Right lobe of liver (tissue), 4 donors: ENCODE results near the gene FAM136A.

Experiments
- CTCF ChIP-seq, 4 donors: fragments of 200-600 bp in 3 of 4; fragments of 450-650 bp in 1 of 4; IDR thresholded peaks; one replicate each; pipeline versions ENCODE4 v1.5.1 to v1.8.0; 2016 to 2022; ENCODE audit warnings: antibody characterized with exemption in 4 of 4, mild to moderate bottlenecking in 2 of 4
- POLR2A ChIP-seq: fragments of 450-650 bp; IDR thresholded peaks from one replicate; pipeline ENCODE4 v1.6.1; 2017; ENCODE audit warnings: antibody characterized with exemption, mild to moderate bottlenecking
- donor health status: DM: no; HTN: no; CAD: no.
- donor health status: DM: no; HTN: no; CAD: no.
- donor health status: DM: no; HTN: yes; CAD: no.

DNA sequence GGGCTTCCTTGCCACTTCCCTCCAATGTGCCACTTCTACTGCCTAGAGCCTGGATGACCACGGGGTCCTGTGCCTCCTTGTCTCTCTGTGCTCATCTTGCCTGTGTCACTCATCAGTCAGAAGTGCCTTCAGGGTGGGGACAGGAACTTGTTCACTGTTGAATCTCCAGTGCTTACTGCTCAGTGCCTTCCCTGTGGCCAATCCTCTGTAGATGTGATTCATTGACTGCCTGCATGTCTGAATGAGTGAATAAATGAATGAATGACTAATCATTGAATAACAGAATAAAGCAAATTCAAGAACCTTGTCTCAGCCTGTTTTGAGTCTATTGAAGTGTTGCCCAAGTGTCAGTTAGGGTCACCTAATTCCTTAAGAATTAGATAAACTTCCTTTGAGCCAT, 42.3 kb upstream of the FAM136A start:
- TF ChIP-seq POLR2A (no peak), CTCF (IDR thresholded peaks at IDR 0.05) (no peak)
